ENCODE results near the gene ZNF423.

- TF ChIP-seq POLR2A (IDR thresholded peaks at IDR 0.05) (no peak), CTCF (IDR thresholded peaks at IDR 0.05) (no peak), POLR2AphosphoS5 (IDR thresholded peaks at IDR 0.05) (no peak), EP300 (IDR thresholded peaks at IDR 0.05) (no peak)
These were observed 256.2 kb downstream of the ZNF423 start for GRCh38 chr16:49599704-49600103.
